ENCODE data around the gene BMPR2.

Gene BMPR2

DNA sequence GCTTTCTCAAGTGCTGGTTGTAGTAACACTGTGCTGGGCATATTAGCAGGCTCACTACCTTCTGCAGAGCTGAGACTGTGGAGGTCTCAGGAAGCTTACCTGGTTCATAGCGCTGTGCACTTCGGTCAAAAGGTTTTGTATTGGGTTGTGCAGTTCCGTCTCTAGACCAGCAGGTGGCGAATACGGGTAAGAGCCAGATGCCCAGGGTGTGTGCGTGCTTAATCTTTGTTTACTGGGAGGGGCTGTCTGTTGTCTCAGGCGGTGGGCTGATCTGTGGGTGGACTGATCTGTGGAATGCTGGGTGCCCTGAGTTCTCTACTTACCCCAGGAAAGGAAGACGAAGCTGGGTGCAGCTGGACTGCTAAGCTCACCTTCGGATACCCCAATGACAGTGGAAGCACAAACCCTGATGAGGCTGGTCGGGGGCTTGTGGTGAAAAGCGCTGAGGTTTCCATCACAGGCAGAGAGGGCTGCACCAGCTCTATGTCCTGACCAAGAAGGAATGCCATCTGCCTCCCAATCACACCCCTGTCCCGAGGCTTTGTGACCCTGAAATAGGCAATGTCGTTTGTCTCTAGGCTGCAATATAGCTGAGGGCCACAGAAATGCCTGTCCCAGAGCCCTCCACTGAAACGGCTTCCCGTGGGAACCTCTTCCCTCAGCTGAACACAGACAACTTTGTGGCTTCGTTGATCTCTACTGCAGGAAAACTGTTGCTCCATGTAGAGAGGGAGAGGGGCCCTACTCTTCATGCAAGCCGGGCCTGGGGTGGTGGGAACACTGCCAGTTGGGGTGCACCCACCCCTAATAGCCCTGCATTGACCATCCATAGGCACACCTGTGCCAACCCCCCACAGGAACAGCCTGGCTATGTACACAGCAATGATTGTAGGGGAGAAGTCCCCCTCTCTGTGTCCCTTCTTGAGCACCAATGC lies 212.8 kb downstream of the BMPR2 start:
- in situ Hi-C loops (cut with MboI; ENCODE audit: low sequenced_read_pairs) = loop anchor here (25.0 kb wide), 1 partner anchor 873 kb away; no protein-coding TSS in a partner anchor

DNA sequence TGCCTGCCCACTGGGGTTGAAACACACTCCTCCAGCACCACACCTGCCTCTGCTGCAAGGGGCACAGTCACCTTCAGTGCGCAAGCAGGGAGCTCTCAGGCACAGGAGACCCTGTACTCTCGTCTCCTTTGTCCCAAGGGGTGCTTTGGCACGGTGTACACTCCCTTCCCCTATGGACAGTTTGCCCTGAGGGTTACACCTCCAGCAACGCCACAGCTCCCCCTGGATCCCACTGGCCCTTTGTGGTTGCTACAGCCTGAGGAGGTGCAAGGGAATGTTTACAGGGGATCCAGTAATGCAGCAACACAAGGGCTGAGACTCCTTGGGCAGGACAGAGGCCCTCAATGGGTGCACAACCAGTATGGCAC lies 213.4 kb downstream of the BMPR2 start:
- in situ Hi-C loops (cut with MboI; ENCODE audit: low sequenced_read_pairs) = loop anchor here (25.0 kb wide), 1 partner anchor 873 kb away; no protein-coding TSS in a partner anchor

DNA sequence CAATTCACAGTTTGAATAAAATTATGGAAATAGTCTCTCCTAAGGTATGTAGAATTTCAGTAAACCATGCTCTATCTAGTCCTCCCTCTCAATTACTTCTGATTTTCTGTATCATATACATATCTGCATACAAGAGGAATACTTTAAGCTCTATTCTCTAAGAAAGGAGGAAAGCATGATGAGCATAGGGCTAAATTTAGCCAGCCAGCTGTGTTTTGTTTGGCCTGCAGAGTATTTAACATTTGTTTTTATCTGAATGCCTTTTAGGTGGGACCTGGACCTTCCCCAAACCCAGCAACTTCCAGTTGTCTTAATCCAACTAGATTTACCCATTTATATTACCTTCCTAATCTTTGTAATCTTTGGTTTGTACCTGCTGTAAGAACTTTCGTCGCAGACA lies 216.4 kb downstream of the BMPR2 start:
- in situ Hi-C loops (cut with MboI; ENCODE audit: low sequenced_read_pairs) = loop anchor here (25.0 kb wide), 1 partner anchor 870 kb away; no protein-coding TSS in a partner anchor

DNA sequence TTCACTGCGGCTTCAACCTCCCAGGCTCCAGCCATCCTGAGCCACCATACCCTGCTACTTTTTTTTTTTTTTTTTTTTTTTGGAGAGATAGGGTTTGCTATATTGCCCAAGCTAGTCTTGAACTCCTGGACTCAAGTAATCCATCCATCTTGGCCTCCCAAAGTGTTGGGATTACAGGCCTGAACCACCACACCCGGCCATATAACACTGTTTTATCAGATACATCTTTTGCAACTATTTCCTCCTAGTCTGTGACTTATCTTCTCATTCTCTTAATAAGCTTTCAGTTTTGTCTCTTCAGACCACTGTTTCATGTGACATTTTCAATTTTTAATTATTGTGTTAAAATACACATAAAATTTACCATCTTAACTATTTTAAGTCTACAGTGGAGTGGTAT lies 223.0 kb downstream of the BMPR2 start:
- in situ Hi-C loops (cut with MboI; ENCODE audit: low sequenced_read_pairs) = loop anchor here (25.0 kb wide), 1 partner anchor 863 kb away; no protein-coding TSS in a partner anchor

DNA sequence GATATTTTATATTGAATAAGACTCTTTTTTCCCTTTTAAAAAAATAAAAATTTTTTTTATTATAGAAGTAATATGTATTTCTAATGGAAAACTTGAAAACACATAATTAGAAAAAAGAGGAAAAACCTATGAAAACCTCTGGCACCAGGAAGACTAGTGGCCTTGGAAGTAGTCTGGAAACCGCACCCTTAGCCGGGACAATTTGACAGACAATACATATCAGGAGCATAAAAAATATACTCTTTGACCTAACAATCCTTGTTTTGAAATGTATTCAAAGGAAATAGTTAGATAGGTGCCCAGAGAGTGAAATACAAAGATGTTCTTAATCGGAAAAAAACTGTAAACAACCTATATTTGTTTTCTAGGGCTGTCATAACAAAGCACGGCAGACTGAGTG lies 223.8 kb downstream of the BMPR2 start:
- in situ Hi-C loops (cut with MboI; ENCODE audit: low sequenced_read_pairs) = loop anchor here (25.0 kb wide), 1 partner anchor 862 kb away; no protein-coding TSS in a partner anchor

DNA sequence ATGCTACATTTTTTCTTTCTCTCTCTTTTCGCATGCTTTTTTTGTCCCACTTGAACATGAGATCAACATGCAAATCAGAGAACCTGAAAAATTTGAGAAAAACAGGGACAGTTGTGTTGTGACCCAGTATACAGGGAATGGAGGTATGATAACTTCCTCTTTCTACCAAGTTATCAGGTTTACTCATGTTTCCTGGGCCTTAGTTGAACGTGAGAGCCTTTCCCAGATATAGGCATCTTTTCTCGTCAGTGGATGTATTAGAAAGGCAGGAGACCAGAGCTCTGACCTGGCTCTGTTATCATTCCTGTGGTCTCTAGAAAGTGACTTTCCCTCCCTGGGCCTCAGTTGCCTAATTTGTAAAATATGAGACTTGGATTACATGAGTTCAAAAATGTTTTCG lies 228.6 kb downstream of the BMPR2 start:
- in situ Hi-C loops (cut with MboI; ENCODE audit: low sequenced_read_pairs) = no loop called here

DNA sequence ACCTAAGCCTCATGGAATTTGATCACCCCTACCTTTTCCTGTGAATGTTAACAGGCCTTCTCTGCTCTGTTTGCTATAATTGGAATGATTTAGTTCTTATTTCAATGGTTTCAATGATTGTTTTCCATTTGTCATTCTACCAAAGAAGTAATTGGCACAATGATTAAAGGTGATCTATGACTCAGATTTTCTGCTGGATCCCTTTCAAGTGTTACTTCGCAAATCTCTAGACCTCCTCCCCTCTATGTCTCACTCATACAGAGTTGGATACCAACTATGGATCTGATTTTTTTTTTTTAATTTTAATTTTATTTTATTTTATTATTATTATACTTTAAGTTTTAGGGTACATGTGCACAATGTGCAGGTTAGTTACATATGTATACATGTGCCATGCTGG lies 229.0 kb downstream of the BMPR2 start:
- in situ Hi-C loops (cut with MboI; ENCODE audit: low sequenced_read_pairs) = no loop called here

DNA sequence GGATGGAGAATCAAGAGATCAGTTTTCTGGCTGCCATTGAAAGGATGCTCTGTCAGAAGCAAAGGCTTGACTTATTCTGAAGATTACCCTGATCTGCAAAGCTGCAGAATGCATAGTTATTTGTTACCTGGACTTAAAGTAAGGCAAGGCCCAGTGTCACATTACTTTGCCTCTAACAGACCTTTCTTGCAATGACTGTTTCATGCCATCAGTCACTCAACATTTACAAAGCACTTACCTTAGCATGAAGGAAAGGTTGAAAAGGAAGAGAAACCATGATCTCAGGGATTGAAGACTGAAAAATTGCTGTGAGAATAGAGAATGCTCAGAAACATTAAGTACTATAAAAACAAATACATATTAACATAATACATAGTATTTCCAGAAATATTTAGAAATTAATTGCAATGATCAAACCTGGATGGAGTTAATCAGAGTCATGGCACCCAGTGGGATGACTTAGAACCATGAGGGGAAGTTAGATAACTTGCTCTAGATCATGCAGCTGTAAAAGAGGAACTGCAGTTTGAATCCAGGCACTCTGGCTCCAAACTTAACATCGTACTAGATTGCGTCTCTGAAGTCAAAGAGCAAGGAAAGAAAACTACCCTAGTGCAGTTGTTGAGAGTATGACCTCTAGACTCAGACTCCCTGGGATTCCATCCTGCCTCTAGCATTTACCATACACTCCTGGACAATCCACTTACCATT lies 232.2 kb downstream of the BMPR2 start:
- in situ Hi-C loops (cut with MboI; ENCODE audit: low sequenced_read_pairs) = no loop called here

DNA sequence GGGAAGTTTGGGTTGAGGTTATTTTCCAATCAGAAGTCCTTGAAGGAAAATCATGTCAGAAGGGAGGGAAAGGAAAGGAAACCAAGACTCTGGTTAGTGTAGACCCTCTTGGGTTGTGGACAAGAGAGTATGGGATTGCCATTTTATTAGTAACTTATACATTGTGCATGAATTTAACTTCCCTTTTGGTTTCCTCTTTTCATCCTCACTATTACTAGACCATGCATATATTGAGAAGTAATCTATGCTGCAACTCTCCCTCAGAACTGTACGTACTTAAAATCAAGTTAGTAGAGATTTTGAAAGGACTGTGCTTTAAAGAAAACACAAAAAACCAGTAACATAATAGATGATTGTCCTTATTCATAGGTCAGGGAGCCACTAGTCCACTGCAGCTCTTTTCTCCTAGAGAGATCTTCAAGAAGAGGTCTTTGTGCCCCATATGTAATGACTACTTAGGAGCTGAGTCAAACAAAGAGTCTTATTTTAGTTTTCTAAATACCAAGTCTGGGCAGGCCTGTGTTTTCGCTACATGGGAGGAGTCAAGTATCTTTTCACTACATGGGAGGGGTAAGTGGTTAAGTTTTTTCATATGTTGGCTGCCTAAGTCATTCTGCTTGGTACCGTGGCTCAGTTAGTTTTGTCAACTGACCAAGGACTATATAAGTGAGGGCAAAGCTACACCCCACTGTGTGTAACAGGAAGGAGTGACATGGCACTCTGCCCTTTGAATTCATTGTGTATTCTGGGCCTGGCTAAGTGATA lies 233.4 kb downstream of the BMPR2 start:
- in situ Hi-C loops (cut with MboI; ENCODE audit: low sequenced_read_pairs) = no loop called here

DNA sequence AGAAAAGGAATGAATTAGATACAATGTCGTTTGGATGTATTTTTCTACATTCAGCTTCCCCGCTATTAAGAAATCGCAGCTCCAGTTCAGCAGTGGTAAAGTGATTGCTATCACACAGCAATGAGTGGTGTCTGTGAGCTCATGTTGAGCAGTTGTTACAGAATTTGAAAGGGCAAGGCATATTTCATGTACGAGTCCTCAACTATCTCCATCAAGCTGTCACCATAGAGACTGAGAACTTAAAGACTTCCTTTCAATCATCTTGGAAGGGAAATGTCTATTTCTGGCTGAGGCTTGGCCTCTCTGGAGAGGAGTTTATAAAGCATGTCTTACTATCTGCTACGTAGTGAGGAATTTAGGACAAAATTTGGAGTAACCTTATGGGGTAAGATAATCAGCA lies 234.3 kb downstream of the BMPR2 start:
- in situ Hi-C loops (cut with MboI; ENCODE audit: low sequenced_read_pairs) = no loop called here

DNA sequence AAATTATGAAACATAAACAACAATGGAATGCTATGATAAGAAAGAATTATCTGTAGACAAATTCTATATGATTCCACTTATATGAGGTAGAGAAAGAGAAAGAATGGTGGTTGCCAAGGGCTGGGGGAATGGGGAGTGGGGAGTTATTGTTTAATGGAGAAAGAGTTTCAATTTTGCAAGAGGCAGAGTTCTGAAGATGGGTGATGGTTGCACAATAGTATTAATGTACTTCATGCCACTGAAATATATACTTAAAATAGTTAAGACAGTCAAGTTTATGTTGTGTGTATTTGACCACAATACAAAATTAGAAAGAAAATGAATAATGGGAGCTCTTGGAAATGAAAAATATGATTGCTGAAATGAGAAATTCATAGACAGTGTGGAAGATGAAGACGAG lies 236.0 kb downstream of the BMPR2 start:
- in situ Hi-C loops (cut with MboI; ENCODE audit: low sequenced_read_pairs) = no loop called here

DNA sequence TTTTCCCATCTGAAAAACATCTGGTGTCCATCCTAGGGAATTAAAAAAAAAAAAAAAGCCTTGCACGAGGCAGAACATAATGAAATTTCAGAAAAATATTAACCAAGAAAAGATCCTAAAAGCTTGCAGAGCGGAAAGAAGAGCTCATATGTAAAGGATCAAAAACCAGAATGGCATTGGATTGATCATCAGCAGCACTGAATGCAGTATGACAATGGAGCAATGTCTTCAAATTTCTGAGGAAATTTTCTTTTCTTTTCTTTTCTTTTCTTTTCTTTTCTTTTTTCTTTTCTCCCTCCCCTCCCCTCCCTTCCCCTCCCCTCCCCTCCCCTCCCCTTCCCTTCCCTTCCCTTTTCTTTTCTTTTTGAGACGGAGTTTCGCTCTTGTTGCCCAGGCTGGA lies 237.4 kb downstream of the BMPR2 start:
- in situ Hi-C loops (cut with MboI; ENCODE audit: low sequenced_read_pairs) = no loop called here

Measured in HL-60/S4 (cell line).